SK-N-SH treated with all-trans-retinoic acid at 6 μM for 48 hours (cell line): ENCODE results near the gene DPYSL4.

ENCODE experiments used
- CSDC2 ChIP-seq: fragments of 250-450 bp; sonication (Bioruptor Pico); IDR thresholded peaks from 2 replicates; pipeline ENCODE4 v1.5.0; 2020; ENCODE audit warnings: mild to moderate bottlenecking, moderate library complexity
- ZFP3 ChIP-seq: fragments of 250-450 bp; sonication (Bioruptor Pico); IDR thresholded peaks from 2 replicates; pipeline ENCODE4 v1.5.0; 2020; ENCODE audit warnings: mild to moderate bottlenecking, moderate library complexity
- TF ChIP-seq, protein P1 (sequence below): fragments of 250-450 bp; sonication (Bioruptor Pico); IDR thresholded peaks from 2 replicates; pipeline ENCODE4 v1.8.0; 2021; ENCODE audit warnings: low read depth, mild to moderate bottlenecking, moderate library complexity, borderline replicate concordance
- TF ChIP-seq, protein P2 (sequence below): fragments of 250-450 bp; sonication (Bioruptor Pico); IDR thresholded peaks from 2 replicates; pipeline ENCODE4 v1.5.0; 2020; ENCODE audit warnings: mild to moderate bottlenecking, moderate library complexity

DNA sequence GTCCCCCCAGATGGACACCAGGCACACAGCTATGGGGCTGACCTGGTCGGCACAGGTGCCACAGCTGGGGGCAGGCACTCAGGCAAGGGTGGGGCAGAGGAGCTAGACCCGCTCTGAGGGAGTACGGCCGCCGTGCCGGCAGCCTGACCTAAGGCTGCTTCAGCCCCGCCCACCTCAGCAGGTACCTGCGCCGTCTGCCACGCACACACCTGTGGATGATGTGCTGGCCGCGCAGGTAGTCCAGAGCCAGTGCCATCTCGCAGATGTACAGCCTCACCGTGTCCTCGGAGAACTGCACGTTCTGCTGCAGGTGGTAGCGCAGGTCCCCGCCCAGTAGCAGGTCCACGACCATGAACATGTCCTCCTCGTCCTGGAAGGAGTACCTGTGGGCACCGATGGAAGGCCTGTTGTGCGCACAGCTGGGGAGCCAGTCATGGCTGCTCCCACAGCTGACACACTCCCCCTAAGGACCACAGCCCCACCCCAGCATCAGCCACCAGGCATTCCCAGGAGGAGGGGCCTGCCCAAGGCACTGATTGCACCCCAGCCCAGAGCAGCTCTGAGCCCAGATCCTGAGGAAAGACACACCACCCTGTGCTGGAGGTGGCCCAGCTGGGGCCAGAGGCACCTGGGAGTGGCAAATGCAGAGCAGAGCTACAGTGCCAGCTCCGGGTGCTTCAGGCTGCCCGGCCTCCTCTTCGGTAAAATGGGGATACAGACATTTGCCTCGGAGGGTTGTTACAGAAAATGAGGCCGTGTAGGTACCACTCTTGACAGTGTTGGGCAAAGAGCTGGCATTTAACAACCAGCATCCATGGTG lies 40.0 kb downstream of the DPYSL4 start:
- no peak for TF ChIP-seq ZFP3 (CRISPR knock-in tag)
- TF ChIP-seq, protein P1, sequence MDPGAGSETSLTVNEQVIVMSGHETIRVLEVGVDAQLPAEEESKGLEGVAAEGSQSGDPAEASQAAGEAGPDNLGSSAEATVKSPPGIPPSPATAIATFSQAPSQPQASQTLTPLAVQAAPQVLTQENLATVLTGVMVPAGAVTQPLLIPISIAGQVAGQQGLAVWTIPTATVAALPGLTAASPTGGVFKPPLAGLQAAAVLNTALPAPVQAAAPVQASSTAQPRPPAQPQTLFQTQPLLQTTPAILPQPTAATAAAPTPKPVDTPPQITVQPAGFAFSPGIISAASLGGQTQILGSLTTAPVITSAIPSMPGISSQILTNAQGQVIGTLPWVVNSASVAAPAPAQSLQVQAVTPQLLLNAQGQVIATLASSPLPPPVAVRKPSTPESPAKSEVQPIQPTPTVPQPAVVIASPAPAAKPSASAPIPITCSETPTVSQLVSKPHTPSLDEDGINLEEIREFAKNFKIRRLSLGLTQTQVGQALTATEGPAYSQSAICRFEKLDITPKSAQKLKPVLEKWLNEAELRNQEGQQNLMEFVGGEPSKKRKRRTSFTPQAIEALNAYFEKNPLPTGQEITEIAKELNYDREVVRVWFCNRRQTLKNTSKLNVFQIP (CRISPR knock-in tag) = no peak
- TF ChIP-seq CSDC2 (CRISPR knock-in tag) = no peak
- TF ChIP-seq, protein P2, sequence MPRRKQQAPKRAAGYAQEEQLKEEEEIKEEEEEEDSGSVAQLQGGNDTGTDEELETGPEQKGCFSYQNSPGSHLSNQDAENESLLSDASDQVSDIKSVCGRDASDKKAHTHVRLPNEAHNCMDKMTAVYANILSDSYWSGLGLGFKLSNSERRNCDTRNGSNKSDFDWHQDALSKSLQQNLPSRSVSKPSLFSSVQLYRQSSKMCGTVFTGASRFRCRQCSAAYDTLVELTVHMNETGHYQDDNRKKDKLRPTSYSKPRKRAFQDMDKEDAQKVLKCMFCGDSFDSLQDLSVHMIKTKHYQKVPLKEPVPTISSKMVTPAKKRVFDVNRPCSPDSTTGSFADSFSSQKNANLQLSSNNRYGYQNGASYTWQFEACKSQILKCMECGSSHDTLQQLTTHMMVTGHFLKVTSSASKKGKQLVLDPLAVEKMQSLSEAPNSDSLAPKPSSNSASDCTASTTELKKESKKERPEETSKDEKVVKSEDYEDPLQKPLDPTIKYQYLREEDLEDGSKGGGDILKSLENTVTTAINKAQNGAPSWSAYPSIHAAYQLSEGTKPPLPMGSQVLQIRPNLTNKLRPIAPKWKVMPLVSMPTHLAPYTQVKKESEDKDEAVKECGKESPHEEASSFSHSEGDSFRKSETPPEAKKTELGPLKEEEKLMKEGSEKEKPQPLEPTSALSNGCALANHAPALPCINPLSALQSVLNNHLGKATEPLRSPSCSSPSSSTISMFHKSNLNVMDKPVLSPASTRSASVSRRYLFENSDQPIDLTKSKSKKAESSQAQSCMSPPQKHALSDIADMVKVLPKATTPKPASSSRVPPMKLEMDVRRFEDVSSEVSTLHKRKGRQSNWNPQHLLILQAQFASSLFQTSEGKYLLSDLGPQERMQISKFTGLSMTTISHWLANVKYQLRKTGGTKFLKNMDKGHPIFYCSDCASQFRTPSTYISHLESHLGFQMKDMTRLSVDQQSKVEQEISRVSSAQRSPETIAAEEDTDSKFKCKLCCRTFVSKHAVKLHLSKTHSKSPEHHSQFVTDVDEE (CRISPR knock-in tag) = no peak
